SK-N-SH (cell line): ENCODE measurements around the gene TCP11X2.
"Not testable (repeated sequence)": the region's sequence is repeated elsewhere in the genome, so short reads cannot be mapped to it uniquely, and the experiment has no call there.

Experiments used
- EP300 ChIP-seq, 2 experiments: IDR thresholded peaks; 2 replicates each; pipeline versions ENCODE4 v1.4.0 to v1.6.1; 2012; ENCODE audit warnings: borderline replicate concordance in 1 of 2, low read depth in 1 of 2, low read length in 1 of 2
- EZH2phosphoT487 ChIP-seq: fragments of 200-600 bp; sonication (generic); IDR thresholded peaks from 2 replicates; pipeline ENCODE4 v1.6.1; 2017; ENCODE audit warnings: low read depth, mixed run types, mild to moderate bottlenecking, antibody characterized with exemption, moderate library complexity, borderline replicate concordance
- MAX ChIP-seq: IDR thresholded peaks from 2 replicates; pipeline ENCODE4 v1.4.0; 2012; ENCODE audit warnings: low read depth
- POLR2AphosphoS5 ChIP-seq: IDR thresholded peaks from 2 replicates; pipeline ENCODE4 v1.6.1; 2012; ENCODE audit warnings: low read depth, low read length
- SIN3A ChIP-seq: IDR thresholded peaks from 2 replicates; pipeline ENCODE4 v1.6.1; 2012; ENCODE audit warnings: low read depth, mild to moderate bottlenecking, low read length, moderate library complexity, borderline replicate concordance
- SMC3 ChIP-seq: IDR thresholded peaks from 2 replicates; pipeline ENCODE4 v1.6.1; 2012; ENCODE audit warnings: low read depth, low read length, improper control_type of control experiment
- TCF12 ChIP-seq: IDR thresholded peaks from 2 replicates; pipeline ENCODE4 v1.4.0; 2012
- TEAD4 ChIP-seq: IDR thresholded peaks from 2 replicates; pipeline ENCODE4 v1.4.0; 2012; ENCODE audit warnings: mild to moderate bottlenecking, borderline replicate concordance; ENCODE audit not compliant: insufficient read depth
- USF2 ChIP-seq: fragments of 150-350 bp; IDR thresholded peaks from 2 replicates; pipeline ENCODE4 v1.6.1; 2017; ENCODE audit warnings: antibody characterized with exemption, low read length, low read depth, borderline replicate concordance
- TF ChIP-seq, protein P1 (sequence below): fragments of 200-600 bp; sonication (generic); IDR thresholded peaks from 2 replicates; pipeline ENCODE4 v1.6.1; 2017; ENCODE audit warnings: antibody characterized with exemption, mild to moderate bottlenecking, moderate library complexity
- TF ChIP-seq, protein P2 (sequence below): IDR thresholded peaks from 2 replicates; pipeline ENCODE4 v1.4.0; 2012; ENCODE audit warnings: low read depth, borderline replicate concordance

GRCh38 chrX:102439908-102440307 lies 31.7 kb downstream of the TCP11X2 start, which contains the start of gene NXF2B:
- TF ChIP-seq, protein P1, sequence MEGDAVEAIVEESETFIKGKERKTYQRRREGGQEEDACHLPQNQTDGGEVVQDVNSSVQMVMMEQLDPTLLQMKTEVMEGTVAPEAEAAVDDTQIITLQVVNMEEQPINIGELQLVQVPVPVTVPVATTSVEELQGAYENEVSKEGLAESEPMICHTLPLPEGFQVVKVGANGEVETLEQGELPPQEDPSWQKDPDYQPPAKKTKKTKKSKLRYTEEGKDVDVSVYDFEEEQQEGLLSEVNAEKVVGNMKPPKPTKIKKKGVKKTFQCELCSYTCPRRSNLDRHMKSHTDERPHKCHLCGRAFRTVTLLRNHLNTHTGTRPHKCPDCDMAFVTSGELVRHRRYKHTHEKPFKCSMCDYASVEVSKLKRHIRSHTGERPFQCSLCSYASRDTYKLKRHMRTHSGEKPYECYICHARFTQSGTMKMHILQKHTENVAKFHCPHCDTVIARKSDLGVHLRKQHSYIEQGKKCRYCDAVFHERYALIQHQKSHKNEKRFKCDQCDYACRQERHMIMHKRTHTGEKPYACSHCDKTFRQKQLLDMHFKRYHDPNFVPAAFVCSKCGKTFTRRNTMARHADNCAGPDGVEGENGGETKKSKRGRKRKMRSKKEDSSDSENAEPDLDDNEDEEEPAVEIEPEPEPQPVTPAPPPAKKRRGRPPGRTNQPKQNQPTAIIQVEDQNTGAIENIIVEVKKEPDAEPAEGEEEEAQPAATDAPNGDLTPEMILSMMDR: not testable (repeated sequence)
- not testable (repeated sequence) for TF ChIP-seq SMC3; POLR2AphosphoS5; SIN3A; EP300 (IDR thresholded peaks at IDR 0.05; ENCODE audit: borderline replicate concordance in 1 of 2, low read depth in 1 of 2, low read length in 1 of 2); MAX; TCF12; EZH2phosphoT487; TEAD4; USF2
- TF ChIP-seq, protein P2, sequence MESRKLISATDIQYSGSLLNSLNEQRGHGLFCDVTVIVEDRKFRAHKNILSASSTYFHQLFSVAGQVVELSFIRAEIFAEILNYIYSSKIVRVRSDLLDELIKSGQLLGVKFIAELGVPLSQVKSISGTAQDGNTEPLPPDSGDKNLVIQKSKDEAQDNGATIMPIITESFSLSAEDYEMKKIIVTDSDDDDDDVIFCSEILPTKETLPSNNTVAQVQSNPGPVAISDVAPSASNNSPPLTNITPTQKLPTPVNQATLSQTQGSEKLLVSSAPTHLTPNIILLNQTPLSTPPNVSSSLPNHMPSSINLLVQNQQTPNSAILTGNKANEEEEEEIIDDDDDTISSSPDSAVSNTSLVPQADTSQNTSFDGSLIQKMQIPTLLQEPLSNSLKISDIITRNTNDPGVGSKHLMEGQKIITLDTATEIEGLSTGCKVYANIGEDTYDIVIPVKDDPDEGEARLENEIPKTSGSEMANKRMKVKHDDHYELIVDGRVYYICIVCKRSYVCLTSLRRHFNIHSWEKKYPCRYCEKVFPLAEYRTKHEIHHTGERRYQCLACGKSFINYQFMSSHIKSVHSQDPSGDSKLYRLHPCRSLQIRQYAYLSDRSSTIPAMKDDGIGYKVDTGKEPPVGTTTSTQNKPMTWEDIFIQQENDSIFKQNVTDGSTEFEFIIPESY: not testable (repeated sequence)
